Endometrial microvascular endothelial cells (primary cell): Measurements from ENCODE around the gene SST. TPM values are rescaled to one million over a fixed set of nuclear protein-coding genes. Genes with fewer than 3 reads are reported as not detected.

Experiments used
- in situ Hi-C: cut with HindIII; loops from 2 replicates; pipeline ENCODE4 v1.10.0; 2017; ENCODE audit warnings: low sequenced_read_pairs, low pct_unique_long_range_greater_than_20kb; ENCODE audit errors: inconsistent ontology term
- total RNA-seq: library from RNA; depleted of rRNA; stranded (reverse); fragments of >200 nt; gene quantifications from one replicate; pipeline ENCODE4 v1.2.3, GENCODE V29; 2015; ENCODE audit errors: inconsistent ontology term

SST gene
- total RNA-seq, 1 donor from 2014 or later = not detected

- in situ Hi-C loops = no loop called here
Observed at GRCh38 chr3:187642861-187643260, 27.3 kb downstream of the SST start.

- in situ Hi-C loops = no loop called here
Observed at GRCh38 chr3:187641320-187642016, 28.7 kb downstream of the SST start.

- in situ Hi-C loops = no loop called here
Observed at GRCh38 chr3:187640569-187641059, 29.6 kb downstream of the SST start.

GRCh38 chr3:187639927-187640568 lies 30.1 kb downstream of the SST start:
- in situ Hi-C loops = no loop called here

GRCh38 chr3:187636528-187636927 lies 33.7 kb downstream of the SST start:
- in situ Hi-C loops = no loop called here

GRCh38 chr3:187630404-187630803 lies 39.8 kb downstream of the SST start:
- in situ Hi-C loops = no loop called here

- in situ Hi-C loops = no loop called here
Observed at GRCh38 chr3:187629711-187630110, 40.5 kb downstream of the SST start.

GRCh38 chr3:187628169-187628568 lies 42.0 kb downstream of the SST start:
- in situ Hi-C loops = no loop called here

GRCh38 chr3:187626581-187626980 lies 43.6 kb downstream of the SST start:
- in situ Hi-C loops = no loop called here

- in situ Hi-C loops = no loop called here
Observed at GRCh38 chr3:187624588-187624987, 45.6 kb downstream of the SST start.

GRCh38 chr3:187623285-187623814 lies 46.8 kb downstream of the SST start:
- in situ Hi-C loops = no loop called here

- in situ Hi-C loops = no loop called here
Observed at GRCh38 chr3:187621881-187622280, 48.3 kb downstream of the SST start.

GRCh38 chr3:187619461-187619860 lies 50.7 kb downstream of the SST start:
- in situ Hi-C loops = no loop called here

Other genes with a start within 250 kb of the SST start
- not detected for gene RTP2, start 32.2 kb upstream of the SST start, total RNA-seq
- gene BCL6, start 75.1 kb upstream of the SST start, total RNA-seq = 8.3 TPM